Erythroblast (primary cell): Measurements from ENCODE around the gene MACC1.

Source experiments
- GATA1 ChIP-seq: IDR thresholded peaks from 2 replicates; pipeline ENCODE4 v1.6.1; 2011; ENCODE audit warnings: low read depth, mild to moderate bottlenecking, control low read depth, low read length, moderate library complexity
- POLR2A ChIP-seq: IDR thresholded peaks from 2 replicates; pipeline ENCODE4 v1.6.1; 2011; ENCODE audit warnings: mild to moderate bottlenecking, low read length

DNA sequence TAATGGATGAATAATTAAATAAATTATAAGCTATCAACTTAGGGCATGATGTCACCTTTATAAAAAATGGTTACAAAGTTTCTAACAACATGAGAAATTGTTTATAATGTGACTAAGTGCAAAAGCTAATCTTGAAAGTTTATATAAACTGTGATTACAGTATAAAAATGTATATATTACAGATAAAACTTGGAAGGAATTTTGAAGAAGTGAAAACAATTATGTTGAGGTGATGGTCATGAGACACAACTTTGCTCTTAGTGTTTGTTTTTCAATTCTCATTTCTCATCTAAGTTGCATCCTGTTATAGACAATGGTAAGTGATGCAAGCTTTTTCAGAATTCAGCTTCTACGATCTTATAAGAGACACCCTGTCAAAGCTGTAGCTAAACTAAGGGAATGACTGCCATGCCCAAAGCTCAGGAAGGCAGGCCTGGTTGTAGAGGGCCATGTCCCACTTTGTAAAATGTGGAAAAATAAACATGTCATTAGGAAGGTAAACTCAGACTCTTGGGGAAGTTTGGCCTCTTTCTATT is 23.9 kb downstream of the MACC1 start:
- TF ChIP-seq POLR2A (no peak), GATA1 (no peak)
